ENCODE results near the gene TMIGD1. TPM values are rescaled to one million over a fixed set of nuclear protein-coding genes. Genes with fewer than 3 reads are reported as not detected.

TMIGD1 gene, protein sequence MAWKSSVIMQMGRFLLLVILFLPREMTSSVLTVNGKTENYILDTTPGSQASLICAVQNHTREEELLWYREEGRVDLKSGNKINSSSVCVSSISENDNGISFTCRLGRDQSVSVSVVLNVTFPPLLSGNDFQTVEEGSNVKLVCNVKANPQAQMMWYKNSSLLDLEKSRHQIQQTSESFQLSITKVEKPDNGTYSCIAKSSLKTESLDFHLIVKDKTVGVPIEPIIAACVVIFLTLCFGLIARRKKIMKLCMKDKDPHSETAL
- not detected in 2 replicates for total RNA-seq

GRCh38 chr17:30333503-30334360, at the start of gene TMIGD1:
TMIGD1 (minus strand) TSS chr17:30334057; CDS start chr17:30332133, 1,924 bp downstream.

GRCh38 chr17:30378825-30379302, 45.0 kb upstream of the TMIGD1 start, which contains the start of gene CPD:
CPD (plus strand) TSS chr17:30378927; CDS start chr17:30378981, 54 bp downstream.

DNA sequence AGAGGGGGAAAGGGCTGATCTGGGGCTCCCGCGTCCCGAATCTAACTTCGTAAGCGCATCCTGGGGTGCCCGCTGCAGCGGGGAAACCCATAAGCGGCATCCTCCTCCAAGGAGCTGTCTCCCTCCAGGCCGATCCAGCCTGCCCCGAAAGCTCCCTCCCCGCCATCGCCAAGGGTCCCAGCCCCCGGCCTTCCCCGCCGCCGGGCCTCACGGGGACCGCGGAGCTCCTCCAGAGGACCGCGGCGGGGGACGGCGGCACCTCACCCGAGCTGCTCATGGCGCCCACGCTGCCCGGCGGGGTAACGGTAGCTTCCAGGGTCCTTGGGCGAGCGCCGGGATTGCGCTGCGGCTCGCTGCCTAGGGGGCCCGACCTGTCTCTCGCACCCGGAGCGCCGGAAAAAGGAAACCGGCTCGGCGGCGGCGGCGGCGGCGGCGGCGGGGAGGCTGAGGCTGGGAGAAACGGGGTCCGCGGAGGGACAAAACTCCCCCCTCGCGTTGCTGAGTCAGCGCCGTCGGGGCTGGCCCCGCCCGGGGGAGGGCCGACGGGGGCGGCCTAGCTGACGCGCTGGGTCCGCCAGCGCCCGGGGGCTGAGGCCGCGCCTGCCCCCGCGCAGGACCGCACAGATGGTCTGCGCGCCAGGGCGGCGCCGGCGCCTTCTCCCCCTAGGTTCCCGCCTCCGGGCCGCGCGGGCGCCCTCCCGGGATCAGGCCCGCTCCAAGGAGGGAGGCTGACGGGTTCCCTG, 42.1 kb downstream of the TMIGD1 start, which contains the start of gene BLMH:
Gene BLMH (minus strand): TSS at position 402 of the 743 bp plus-strand sequence. CDS start 125 bp downstream, at position 277.

Small RNA genes within 50 kb of the gene (small RNA-seq; reads per million reads assigned to genes)
- gene RF00019, result not detected
- not detected for gene RNU6-1267P
- not detected for gene RNU6-990P

Other genes starting within 250 kb of the TMIGD1 start
- 8.2 and 10.2 TPM in 2 replicates for gene NSRP1, start 217.2 kb downstream of the TMIGD1 start, total RNA-seq
- gene SLC6A4, start 98.4 kb downstream of the TMIGD1 start, total RNA-seq, result 0.48 and 0.65 TPM in 2 replicates
- 52.4 and 63.0 TPM in 2 replicates for gene BLMH, start 42.1 kb downstream of the TMIGD1 start, total RNA-seq
- 185 and 248 TPM in 2 replicates for gene CPD, start 44.9 kb upstream of the TMIGD1 start, total RNA-seq
- gene GOSR1, start 143.4 kb upstream of the TMIGD1 start, total RNA-seq, result 30.4 and 35.2 TPM in 2 replicates

Measured in vein endothelial cell (primary cell).